GM18508 (cell line): ENCODE data around the gene MANF.

Source experiments
- ATAC-seq: cut with Tn5 transposase; IDR thresholded peaks from one replicate; pipeline ENCODE4 v1.9.1; 2021; ENCODE audit warnings: moderate number of reproducible peaks; ENCODE audit not compliant: insufficient read depth, unreplicated experiment

Gene MANF

DNA sequence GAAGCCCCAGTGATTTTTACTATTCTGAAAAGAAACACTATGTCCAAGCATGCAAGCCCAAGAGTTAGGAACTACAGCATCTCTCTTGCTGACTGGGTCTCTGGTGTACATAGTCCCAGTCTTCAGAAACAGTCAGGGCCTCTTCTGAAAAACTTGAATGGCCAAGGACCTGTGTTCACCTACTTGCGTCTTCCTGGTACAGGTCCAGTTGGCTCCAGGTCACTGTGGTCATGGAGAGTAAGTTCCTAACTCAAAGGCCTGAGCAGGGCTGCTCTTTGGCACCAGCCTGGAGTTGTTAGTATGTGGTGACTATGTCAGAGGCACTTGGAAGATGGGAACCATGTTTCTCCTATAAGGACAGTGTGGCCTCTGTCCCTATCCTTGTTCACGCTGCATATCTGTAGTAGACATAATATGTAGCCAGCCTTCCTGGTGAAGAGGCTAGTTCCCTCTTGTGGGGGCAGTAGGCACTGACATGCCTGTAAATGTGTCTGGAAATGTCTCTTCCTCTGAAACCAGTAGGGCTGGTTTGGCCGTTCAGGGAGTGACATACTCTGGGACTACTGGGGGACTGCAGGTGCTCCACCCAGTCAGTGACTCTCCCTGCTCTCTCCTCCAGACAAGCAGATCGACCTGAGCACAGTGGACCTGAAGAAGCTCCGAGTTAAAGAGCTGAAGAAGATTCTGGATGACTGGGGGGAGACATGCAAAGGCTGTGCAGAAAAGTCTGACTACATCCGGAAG lies 3.4 kb downstream of the MANF start:
- no peak for ATAC-seq

DNA sequence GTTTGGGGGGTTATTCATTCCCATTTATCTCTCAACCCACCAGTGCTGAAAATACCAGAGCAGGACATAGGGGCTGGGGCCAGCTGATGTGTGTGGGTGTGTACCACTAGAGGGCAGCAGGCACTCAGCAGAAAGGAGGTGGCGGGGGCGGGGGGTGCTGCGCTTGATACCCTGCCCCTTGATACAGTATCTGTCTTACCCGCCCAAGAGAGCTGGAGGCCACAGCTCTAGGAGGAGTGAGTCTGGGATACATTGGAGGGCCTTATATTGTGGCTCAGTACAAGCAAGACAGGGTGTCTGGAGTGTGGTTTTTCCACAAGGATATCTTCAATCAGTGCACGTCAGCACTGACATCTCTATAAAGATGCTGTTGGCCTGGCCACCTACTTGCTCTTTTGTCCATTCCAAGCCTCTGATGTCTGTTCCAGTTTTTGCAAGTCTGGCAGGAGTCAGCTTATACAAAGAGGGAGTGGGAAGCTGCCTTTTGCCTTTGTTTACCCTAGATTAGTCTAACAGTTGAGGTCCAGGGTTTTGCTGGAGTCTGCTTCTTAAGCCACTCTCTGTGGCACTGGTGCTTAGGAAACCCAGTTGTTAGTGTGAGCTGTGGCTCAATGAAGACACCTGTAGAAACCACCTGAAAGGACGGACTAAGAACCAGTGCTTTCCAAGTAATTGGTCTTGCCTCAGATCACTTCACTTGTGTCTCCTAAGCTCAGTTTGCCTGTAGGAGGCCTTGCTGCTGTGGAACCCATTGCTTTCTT lies 4.5 kb downstream of the MANF start:
- no peak for ATAC-seq

DNA sequence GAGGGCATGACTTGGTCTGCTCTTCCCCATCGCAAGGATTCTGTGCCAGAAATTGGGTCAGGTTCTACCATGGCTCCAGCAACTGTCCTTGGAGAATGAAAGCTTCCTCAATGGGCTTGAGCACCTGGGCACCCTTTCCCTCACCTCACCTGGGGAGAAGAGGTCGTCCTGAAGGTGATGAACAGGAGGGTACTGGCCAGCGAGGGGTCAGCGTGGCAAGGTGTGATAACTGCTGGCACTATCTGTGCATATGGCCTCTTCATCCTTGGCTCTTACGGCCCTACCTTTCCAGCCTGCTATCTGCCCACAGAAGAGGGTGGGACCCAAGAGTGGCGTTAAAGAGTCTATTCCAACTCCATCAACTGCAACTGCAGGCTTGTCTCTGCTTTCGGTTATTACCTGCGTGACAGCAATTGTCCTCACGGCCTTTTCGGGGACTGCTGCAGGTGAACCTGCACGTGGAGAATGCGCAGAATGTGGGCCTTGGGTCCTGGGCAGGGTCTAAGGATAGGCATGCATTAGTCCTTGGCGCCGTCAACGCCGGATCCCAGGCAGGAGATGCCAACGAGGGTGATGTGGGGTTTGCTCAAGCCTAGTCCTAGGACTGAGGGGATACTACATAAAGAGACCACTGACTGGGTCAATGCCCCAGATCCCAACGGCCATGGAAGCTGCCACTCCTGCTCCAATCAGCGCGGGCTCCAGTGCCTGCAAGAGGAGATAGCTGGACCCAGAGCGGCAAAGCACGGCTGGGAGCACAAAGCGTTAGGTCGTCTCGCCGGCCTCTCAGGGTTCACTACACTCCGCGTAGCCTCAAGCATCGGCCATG lies 5.4 kb downstream of the MANF start:
- no peak for ATAC-seq

DNA sequence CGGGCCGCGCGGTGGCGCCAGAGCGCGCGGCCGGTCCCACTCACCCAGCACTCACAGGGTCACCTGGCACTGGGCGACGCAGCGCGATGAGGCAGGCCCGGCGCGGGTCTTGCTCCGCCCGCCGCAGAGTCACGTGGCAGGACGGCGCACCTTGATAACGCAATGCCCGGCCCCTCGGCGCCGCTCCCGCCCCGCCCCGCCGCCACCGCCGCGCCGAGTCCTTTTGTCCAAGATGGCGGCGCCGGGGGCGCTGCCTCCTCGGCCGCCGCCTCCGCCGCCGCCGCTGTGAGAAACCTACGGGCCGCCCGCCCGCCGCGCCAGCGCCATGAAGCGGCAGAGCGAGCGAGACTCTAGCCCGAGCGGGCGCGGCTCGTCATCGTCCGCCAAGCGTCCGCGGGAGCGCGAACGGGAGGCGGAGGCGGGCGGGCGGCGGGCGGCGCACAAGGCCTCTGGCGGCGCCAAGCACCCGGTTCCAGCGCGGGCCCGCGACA lies 6.0 kb downstream of the MANF start, which contains the start of gene RBM15B:
Gene RBM15B (plus strand): TSS at position 211 of the 491 bp plus-strand sequence. CDS start 115 bp downstream, at position 326.
- ATAC-seq, result peak; percentile 88

DNA sequence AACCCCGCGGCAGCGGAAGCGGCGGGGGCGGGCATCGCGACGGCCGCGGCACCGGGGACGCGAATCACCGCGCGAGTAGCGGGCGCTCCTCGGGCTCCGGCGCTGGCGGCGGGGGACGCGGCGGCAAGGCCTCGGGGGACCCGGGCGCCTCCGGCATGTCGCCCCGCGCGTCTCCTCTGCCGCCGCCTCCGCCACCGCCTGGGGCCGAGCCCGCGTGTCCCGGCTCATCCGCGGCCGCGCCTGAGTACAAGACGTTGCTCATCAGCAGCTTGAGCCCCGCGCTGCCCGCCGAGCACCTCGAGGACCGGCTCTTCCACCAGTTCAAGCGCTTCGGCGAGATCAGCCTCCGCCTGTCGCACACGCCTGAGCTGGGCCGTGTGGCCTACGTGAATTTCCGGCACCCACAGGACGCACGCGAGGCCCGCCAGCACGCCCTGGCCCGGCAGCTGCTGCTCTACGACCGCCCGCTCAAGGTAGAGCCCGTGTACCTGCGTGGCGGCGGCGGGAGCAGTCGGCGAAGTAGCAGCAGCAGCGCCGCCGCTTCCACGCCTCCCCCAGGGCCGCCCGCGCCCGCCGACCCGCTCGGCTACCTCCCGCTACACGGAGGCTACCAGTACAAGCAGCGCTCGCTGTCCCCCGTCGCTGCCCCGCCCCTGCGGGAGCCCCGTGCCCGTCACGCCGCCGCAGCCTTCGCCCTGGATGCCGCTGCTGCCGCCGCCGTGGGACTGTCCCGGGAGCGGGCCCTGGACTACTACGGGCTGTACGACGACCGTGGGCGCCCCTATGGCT lies 6.7 kb downstream of the MANF start:
- no peak for ATAC-seq

DNA sequence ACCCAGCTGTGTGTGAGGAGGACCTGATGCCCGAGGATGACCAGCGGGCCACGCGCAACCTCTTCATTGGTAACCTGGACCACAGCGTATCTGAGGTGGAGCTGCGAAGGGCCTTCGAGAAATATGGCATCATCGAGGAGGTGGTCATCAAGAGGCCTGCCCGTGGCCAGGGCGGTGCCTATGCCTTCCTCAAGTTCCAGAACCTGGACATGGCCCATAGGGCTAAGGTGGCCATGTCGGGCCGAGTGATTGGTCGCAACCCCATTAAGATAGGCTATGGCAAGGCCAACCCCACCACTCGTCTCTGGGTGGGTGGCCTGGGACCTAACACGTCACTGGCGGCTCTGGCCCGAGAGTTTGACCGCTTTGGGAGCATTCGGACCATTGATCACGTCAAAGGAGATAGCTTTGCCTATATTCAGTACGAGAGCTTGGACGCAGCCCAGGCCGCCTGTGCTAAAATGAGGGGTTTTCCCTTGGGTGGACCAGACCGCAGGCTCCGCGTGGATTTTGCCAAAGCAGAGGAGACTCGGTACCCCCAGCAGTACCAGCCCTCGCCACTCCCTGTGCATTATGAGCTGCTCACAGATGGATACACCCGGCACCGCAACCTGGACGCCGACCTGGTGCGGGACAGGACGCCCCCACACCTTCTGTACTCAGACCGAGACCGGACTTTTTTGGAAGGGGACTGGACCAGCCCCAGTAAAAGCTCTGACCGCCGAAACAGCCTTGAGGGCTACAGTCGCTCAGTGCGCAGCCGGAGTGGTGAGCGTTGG lies 7.5 kb downstream of the MANF start:
- ATAC-seq, result no peak

DNA sequence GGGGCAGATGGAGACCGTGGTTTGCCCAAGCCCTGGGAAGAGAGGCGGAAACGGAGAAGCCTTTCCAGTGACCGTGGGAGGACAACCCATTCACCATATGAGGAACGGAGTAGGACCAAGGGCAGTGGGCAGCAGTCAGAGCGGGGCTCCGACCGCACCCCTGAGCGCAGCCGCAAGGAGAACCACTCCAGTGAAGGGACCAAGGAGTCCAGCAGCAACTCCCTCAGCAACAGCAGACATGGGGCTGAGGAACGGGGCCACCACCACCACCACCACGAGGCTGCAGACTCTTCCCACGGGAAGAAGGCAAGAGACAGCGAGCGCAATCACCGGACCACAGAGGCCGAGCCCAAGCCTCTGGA lies 8.0 kb downstream of the MANF start:
- no peak for ATAC-seq

DNA sequence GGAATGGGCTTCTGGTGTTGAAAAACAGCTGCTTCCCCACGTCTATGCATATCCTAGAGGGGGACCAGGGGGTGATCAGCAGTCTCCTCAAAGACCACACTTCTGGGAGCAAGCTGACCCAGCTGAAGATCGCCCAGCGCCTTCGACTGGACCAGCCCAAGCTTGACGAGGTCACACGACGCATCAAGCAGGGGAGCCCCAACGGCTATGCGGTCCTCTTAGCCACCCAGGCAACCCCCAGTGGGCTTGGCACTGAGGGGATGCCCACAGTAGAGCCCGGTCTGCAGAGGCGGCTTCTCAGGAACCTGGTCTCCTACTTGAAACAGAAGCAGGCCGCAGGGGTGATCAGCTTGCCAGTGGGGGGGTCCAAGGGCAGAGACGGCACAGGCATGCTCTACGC lies 8.5 kb downstream of the MANF start:
- no peak for ATAC-seq

DNA sequence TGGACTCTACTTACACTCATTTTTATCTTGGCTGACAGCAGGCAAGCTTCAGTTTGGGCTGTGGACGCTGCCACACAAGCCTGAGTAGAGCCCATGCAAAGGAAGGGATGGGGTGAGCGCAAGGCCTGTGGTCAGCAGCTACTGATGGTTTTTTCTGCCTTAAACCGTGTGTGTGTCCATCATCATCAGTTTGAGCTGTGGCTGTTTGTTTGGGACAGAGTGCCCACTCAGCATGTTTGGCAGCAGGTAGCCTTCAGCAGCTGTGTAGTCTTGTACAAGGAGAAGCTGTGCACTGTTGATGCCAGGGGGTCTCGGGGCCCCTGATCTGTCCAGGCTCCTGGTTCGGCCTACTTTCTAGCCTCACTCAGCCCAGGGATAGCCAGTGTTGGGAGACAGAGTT lies 9.4 kb downstream of the MANF start:
- ATAC-seq, result no peak

DNA sequence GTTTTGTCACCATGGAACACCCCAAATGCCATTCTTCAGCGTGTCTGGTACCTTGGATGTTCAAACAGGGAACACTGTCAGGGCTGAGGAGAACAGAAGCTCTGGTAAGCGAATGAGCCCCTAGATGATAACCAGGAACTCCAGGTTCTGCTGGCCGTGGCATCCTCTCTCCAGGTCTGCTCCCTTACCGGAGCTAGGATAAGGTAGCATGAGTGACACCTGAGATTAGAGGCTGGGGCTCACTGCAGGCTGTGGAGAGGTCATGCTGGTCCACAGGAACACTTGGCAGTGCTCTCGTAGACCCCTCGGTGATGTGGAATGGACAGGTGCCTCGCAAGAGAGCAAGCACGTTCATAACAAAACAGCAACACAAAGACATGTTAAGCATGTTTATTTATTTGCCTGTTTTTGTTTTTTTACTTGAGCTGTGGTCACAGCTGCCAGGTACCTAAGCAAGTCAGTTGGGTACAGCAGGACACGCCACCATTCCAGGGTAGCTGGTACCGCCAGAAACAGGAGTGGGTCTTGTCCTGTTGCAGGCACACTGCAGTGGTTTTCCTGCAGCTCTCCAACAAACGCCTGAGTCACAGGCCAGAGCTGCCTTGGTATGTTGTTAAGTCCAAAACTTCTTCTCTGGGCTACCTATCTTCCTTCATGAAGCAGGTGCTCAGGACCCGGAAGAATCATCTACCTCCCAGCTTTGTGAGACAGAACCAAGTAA lies 10.6 kb downstream of the MANF start:
- ATAC-seq, result no peak

DNA sequence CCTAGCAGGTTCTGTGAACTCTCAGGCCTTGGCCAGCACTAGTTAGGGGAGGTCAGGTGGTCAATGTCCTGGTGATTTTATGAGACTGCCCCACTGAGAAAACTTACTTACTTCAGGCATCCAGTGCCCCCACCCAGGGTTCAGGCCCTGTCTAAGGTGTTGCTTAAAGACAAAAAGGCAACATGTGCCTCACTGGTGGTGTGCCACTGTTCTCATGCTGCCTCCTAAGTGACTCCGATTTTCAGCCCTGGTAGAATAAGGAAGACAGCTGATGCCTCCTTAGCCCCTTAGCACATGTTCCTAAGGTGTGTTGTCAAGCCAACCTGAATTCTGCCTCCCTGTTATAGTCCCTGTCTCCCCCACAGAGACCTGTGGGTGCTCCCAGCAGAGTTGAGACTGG lies 11.3 kb downstream of the MANF start:
- ATAC-seq, result no peak

DNA sequence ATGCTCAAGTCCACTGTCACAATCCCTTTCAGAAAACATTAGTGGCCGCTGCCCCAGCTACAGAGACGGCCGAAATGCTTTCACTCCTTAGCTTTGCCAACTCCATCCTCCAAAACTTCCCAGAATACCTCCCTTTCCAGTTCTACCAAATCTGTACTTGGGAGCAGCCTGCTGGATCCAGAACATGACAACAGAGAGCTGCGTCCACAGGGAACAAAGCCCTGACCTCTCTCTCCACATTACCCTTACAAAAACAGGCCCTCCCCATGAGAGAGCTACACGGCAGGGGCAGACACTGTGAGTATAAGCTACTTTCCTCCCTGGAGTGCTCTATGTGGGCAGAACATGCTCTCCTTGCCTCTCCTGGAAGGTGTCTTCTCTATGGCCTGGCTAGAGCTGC lies 12.3 kb downstream of the MANF start:
- ATAC-seq, result no peak

DNA sequence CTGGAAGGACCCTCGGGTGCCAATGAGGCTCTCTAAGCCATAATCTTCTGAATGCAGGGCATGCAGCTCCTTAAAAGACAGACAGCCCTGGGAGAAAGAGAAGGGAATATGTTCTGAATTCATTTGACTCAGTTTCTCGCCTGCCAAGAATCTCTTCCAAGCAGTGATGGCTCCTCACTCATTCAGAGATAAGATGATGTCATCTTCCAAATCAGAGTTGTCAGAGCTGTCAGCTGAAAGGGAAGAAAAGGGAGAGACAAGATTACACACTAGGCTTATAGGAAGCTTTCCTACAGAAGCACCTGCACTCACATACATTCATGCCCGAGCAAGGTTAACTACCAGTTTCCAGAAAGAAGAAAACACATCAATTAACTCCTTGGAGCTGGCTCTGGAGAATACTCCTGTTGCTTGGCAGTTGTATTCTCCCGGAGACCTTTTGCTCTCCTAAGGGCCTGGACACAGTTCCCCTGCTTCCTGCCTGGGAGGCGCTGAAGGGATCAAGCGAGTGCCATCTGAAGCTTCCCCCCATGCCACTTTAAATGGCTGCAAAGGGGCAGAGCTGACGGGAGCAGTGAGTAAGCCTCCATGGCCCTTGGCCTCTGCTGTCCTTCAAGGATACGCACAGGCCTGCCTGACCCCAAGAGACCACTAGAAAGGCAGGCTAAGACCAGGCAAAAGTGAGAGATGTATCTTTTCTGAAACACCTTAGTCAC lies 13.7 kb downstream of the MANF start:
- no peak for ATAC-seq

DNA sequence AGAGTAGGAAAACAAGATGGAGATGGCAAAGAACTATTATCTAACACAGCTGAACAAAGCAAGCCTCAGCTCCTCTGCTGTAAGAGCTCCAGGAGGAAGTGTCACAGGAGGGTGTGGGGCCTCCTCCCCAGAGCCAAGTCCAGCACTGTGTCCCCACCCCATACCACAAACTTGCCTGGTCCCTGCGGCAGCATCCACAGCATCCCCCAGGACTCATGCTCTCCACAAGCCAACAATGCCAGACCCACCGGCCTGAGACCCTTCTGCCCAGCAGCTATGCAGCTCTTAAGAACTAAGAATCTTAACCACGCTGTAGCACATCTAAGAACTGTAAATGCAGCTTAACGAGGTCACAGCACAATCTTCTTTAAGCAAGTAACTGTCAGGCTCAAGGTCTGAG lies 15.1 kb downstream of the MANF start:
- ATAC-seq, result no peak

DNA sequence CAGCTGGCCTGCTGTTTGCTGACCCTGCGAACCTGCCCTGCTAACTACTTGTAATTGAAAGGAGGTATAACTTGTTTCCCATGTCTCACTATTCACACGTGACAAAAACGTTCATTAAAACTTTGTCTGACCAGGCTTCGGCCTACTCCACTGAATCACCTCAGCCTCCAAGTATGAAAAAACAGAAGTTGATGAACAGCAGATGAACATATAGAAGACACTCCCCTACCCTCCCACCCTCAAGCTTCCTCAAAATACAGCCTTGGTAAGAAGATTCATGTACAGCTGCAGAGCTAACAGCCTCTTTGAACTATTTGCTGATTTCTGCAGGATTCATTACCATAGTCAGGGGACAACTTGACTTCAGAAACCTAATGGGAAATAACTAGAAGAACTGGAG lies 16.6 kb downstream of the MANF start:
- ATAC-seq, result no peak

DNA sequence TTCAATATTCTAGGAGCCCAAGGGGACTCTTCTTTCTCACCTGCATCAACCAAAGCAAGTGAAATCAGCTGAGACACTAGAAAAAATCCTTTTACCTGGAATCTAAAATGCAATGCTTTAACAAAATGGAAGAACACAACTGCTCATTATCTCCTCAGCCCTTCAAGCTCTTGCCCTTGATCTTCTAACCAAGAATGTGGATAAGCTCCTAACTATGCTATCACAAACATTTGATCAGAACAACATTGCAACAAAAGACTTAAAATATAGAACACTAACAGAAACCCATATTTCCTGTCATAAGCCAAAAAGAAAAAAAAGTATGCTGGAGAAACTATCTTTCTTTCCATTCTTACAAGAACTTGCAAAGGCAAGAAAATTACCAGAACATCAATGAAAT lies 18.6 kb downstream of the MANF start:
- no peak for ATAC-seq

DNA sequence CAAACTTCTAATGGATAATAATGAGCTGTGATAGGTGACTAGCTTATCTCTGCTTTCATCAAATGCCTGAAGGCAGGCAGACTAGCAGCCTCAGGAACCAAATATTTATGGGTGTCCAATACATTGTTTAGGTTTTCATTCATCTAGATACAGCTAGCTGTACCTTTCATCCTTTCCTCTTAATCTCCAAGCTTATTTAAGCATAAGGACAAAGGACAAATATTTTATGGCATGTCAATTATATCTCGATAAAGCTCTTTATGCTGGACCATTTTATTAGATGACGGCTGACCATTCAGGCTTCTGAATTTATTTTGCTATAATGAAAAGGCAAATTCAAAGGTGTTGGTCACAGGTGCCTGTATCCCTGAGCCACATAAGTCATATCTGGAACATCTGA lies 22.9 kb downstream of the MANF start:
- no peak for ATAC-seq

DNA sequence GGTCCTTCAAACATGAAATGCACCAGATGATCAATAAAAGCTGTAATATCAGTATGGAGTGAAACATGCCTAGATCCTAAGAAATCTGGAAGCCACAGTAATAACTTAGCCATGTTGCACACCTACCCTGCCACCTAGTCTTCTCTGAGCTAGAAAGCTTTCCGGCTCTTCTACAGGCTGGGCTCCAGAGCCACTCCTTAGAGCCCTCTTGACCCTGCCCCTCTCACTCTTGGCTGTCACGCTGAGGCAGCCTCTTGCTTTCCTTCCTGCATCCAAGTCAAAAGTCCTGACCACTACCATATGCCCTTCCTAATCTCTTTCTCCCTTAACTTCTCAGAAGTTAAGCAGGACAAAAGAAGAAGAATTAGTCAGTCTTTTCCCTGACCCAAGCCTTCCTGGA lies 23.7 kb downstream of the MANF start:
- ATAC-seq, result no peak
